ENCODE data around the gene KRTAP10-2. TPM values are rescaled to one million over a fixed set of nuclear protein-coding genes. Genes with fewer than 3 reads are reported as not detected.

The KRTAP10-2 gene
- total and polyA plus RNA-seq, 2 donors, result not detected

Other genes with a start within 250 kb of the KRTAP10-2 start
- gene CFAP410, start 212.1 kb downstream of the KRTAP10-2 start, total RNA-seq, result 15.3 TPM
- 62.5 TPM for gene CFAP410, start 212.1 kb downstream of the KRTAP10-2 start, polyA plus RNA-seq
- 2.7 TPM for gene TRPM2, start 197.9 kb downstream of the KRTAP10-2 start, total RNA-seq
- 9.4 TPM for gene TRPM2, start 197.9 kb downstream of the KRTAP10-2 start, polyA plus RNA-seq
- 0.24 TPM for gene LRRC3, start 96.0 kb downstream of the KRTAP10-2 start, total RNA-seq
- gene LRRC3, start 96.0 kb downstream of the KRTAP10-2 start, polyA plus RNA-seq, result 0.55 TPM
- gene KRTAP10-1, start 11.3 kb downstream of the KRTAP10-2 start, total RNA-seq, result not detected
- not detected for gene KRTAP10-1, start 11.3 kb downstream of the KRTAP10-2 start, polyA plus RNA-seq
- gene KRTAP10-3, start 7.3 kb upstream of the KRTAP10-2 start, total RNA-seq, result not detected
- not detected for gene KRTAP10-3, start 7.3 kb upstream of the KRTAP10-2 start, polyA plus RNA-seq
- gene KRTAP10-4, start 22.2 kb upstream of the KRTAP10-2 start, total RNA-seq, result not detected
- gene KRTAP10-4, start 22.2 kb upstream of the KRTAP10-2 start, polyA plus RNA-seq, result not detected
- not detected for gene KRTAP10-5, start 29.1 kb upstream of the KRTAP10-2 start, total RNA-seq
- not detected for gene KRTAP10-5, start 29.1 kb upstream of the KRTAP10-2 start, polyA plus RNA-seq
- not detected for gene KRTAP10-6, start 41.0 kb upstream of the KRTAP10-2 start, total RNA-seq
- not detected for gene KRTAP10-6, start 41.0 kb upstream of the KRTAP10-2 start, polyA plus RNA-seq
- gene KRTAP10-7, start 49.1 kb upstream of the KRTAP10-2 start, total RNA-seq, result not detected
- not detected for gene KRTAP10-7, start 49.1 kb upstream of the KRTAP10-2 start, polyA plus RNA-seq
- not detected for gene KRTAP10-8, start 60.6 kb upstream of the KRTAP10-2 start, total RNA-seq
- gene KRTAP10-8, start 60.6 kb upstream of the KRTAP10-2 start, polyA plus RNA-seq, result not detected
- not detected for gene KRTAP10-9, start 75.6 kb upstream of the KRTAP10-2 start, total RNA-seq
- not detected for gene KRTAP10-9, start 75.6 kb upstream of the KRTAP10-2 start, polyA plus RNA-seq
- gene KRTAP10-10, start 85.9 kb upstream of the KRTAP10-2 start, total RNA-seq, result not detected
- gene KRTAP10-10, start 85.9 kb upstream of the KRTAP10-2 start, polyA plus RNA-seq, result not detected
- not detected for gene KRTAP10-11, start 94.9 kb upstream of the KRTAP10-2 start, total RNA-seq
- gene KRTAP10-11, start 94.9 kb upstream of the KRTAP10-2 start, polyA plus RNA-seq, result not detected
- not detected for gene KRTAP12-4, start 103.2 kb upstream of the KRTAP10-2 start, total RNA-seq
- gene KRTAP12-4, start 103.2 kb upstream of the KRTAP10-2 start, polyA plus RNA-seq, result not detected
- not detected for gene KRTAP12-3, start 106.4 kb upstream of the KRTAP10-2 start, total RNA-seq
- not detected for gene KRTAP12-3, start 106.4 kb upstream of the KRTAP10-2 start, polyA plus RNA-seq
- not detected for gene KRTAP12-2, start 115.4 kb upstream of the KRTAP10-2 start, total RNA-seq
- not detected for gene KRTAP12-2, start 115.4 kb upstream of the KRTAP10-2 start, polyA plus RNA-seq
- not detected for gene KRTAP12-1, start 130.7 kb upstream of the KRTAP10-2 start, total RNA-seq
- not detected for gene KRTAP12-1, start 130.7 kb upstream of the KRTAP10-2 start, polyA plus RNA-seq
- gene KRTAP10-12, start 145.7 kb upstream of the KRTAP10-2 start, total RNA-seq, result not detected
- not detected for gene KRTAP10-12, start 145.7 kb upstream of the KRTAP10-2 start, polyA plus RNA-seq
- 0.38 TPM for gene TSPEAR, start 160.1 kb upstream of the KRTAP10-2 start, total RNA-seq
- gene TSPEAR, start 160.1 kb upstream of the KRTAP10-2 start, polyA plus RNA-seq, result 0.07 TPM